ENCODE results near the gene EIF3K.
A peak's percentile ranks its signal among the peaks of the same experiment; 100 is the strongest.

DNA sequence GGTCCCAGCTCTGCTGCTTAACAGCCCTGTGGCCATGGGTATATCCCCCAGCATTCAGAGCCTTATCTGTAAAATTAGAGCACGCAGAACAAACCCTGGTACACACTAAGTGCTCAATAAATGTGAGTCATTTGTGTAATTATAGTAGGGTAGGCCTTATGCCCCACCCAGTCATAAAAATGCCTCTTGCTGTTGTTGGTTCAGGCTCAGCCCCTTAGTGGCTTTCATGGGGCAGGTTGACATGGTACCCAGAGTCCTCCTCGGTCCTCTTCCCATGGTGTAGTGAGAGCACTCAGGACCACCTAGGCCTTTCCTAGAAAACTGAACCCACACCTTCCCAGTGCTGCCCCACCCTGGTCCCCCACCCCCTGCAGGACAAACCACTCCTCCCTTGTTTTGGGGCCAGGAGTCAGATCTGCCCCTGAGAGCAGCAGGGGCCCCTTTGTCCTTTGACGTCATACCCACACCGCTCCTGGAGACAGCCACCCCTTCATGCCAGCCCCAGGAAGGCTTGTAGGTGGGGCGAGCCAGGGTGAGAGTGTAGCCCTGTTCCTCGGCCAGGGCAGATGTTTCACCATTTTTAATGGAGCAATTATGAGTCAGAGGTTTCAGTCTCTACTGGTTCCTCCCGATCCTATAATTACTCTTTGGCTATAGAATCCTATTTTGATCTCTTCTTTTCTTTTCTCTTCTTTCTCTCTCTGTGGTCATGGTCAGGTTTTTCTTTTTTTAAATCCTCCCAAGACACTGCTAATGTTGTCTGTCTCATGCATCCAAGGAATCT is 65.3 kb downstream of the EIF3K start:
- TF ChIP-seq CTCF (IDR thresholded peaks at IDR 0.05 in 2 of 3, conservative IDR thresholded peaks at IDR 0.05 in 1 of 3; ENCODE audit: control insufficient read depth in 2 of 3, extremely low read depth in 1 of 3, insufficient read depth in 1 of 3, low read depth in 3 of 3, low read length in 3 of 3) (no peak), JUND (IDR thresholded peaks at IDR 0.05; ENCODE audit: low read depth, low read length) (no peak), SIN3A (IDR thresholded peaks at IDR 0.05; ENCODE audit: low read depth, low read length) (no peak), POLR2A (IDR thresholded peaks at IDR 0.05; ENCODE audit: low read depth, low read length) (no peak), POLR2AphosphoS5 (IDR thresholded peaks at IDR 0.05; ENCODE audit: low read length) (no peak), MAX (IDR thresholded peaks at IDR 0.05; ENCODE audit: low read depth, low read length) (no peak), CREB1 (IDR thresholded peaks at IDR 0.05; ENCODE audit: low read depth) (peak; percentile 62), NFYB (IDR thresholded peaks at IDR 0.05; ENCODE audit: insufficient read depth, low read depth, low read length) (no peak)
- TF ChIP-seq, protein P1, sequence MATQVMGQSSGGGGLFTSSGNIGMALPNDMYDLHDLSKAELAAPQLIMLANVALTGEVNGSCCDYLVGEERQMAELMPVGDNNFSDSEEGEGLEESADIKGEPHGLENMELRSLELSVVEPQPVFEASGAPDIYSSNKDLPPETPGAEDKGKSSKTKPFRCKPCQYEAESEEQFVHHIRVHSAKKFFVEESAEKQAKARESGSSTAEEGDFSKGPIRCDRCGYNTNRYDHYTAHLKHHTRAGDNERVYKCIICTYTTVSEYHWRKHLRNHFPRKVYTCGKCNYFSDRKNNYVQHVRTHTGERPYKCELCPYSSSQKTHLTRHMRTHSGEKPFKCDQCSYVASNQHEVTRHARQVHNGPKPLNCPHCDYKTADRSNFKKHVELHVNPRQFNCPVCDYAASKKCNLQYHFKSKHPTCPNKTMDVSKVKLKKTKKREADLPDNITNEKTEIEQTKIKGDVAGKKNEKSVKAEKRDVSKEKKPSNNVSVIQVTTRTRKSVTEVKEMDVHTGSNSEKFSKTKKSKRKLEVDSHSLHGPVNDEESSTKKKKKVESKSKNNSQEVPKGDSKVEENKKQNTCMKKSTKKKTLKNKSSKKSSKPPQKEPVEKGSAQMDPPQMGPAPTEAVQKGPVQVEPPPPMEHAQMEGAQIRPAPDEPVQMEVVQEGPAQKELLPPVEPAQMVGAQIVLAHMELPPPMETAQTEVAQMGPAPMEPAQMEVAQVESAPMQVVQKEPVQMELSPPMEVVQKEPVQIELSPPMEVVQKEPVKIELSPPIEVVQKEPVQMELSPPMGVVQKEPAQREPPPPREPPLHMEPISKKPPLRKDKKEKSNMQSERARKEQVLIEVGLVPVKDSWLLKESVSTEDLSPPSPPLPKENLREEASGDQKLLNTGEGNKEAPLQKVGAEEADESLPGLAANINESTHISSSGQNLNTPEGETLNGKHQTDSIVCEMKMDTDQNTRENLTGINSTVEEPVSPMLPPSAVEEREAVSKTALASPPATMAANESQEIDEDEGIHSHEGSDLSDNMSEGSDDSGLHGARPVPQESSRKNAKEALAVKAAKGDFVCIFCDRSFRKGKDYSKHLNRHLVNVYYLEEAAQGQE (IDR thresholded peaks at IDR 0.05; ENCODE audit: low read depth, low read length), result no peak
- TF ChIP-seq, protein P2, sequence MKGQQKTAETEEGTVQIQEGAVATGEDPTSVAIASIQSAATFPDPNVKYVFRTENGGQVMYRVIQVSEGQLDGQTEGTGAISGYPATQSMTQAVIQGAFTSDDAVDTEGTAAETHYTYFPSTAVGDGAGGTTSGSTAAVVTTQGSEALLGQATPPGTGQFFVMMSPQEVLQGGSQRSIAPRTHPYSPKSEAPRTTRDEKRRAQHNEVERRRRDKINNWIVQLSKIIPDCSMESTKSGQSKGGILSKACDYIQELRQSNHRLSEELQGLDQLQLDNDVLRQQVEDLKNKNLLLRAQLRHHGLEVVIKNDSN (IDR thresholded peaks at IDR 0.05; ENCODE audit: borderline replicate concordance, extremely low read length, insufficient read depth, low read depth, low read length), result no peak

Data from GM12878 (cell line).